GM18507 (cell line): ENCODE measurements around the gene SPINDOC.
"Not testable (repeated sequence)": the region's sequence is repeated elsewhere in the genome, so short reads cannot be mapped to it uniquely, and the experiment has no call there.

Experiments used
- DNase-seq: peaks from one replicate; pipeline ENCODE4 v3.0.0; 2011; ENCODE audit warnings: low read depth; ENCODE audit not compliant: insufficient read length; ENCODE audit errors: extremely low spot score
- FAIRE-seq: peaks from 2 replicates; lab custom pipeline; 2011; peaks lifted over from hg19 to GRCh38; lab: Jason Lieb, UNC

The SPINDOC gene, protein sequence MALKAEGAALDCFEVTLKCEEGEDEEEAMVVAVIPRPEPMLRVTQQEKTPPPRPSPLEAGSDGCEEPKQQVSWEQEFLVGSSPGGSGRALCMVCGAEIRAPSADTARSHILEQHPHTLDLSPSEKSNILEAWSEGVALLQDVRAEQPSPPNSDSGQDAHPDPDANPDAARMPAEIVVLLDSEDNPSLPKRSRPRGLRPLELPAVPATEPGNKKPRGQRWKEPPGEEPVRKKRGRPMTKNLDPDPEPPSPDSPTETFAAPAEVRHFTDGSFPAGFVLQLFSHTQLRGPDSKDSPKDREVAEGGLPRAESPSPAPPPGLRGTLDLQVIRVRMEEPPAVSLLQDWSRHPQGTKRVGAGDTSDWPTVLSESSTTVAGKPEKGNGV

GRCh38 chr11:63813035-63813562 lies at the start of gene SPINDOC:
SPINDOC (plus strand) TSS chr11:63813456; CDS start chr11:63813687, 231 bp downstream.
- DNase-seq (peak; percentile 86), FAIRE-seq (no peak)

DNA sequence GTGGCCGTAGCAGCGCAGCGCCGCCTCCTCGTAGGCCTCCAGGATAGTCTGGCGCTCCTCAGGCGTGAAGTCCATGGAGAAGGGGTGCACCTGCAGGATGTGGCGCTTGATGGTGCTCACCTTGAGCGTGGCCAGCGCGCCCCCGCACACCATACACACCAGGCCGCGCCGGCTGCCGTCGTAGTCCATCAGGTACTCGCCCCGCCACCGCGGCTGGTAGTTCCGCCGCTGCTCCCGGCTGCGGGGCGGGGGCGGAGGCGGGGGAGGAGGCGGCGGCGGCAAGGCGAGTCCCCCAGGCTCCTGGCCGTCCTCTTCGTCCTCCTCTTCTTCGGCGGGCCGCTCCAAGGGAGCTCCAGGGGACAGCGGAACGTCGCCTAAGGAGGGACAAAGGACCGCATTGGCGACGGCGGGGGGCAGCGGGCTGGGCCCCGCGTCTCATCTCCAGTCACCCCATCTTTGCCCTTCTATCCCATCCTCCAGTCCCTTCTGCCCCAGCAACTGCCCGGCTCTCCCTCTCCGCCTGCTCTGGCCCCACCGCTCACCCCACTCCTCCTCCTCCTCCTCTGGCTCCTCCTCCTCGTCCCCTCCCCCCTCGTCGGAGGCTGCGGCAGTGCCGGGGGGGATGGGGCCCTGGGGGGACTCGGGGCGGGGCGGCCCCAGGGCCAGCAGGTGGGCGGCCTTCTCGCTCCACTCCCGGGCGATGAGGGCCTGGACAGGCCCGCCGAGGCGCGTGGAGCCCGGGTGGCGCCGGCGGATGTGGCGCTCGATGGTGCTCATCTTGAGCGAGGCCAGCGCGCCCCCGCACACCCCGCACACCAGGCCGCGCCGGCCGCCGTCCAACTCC lies 49.5 kb upstream of the SPINDOC start:
- no peak for DNase-seq
- no peak for FAIRE-seq

DNA sequence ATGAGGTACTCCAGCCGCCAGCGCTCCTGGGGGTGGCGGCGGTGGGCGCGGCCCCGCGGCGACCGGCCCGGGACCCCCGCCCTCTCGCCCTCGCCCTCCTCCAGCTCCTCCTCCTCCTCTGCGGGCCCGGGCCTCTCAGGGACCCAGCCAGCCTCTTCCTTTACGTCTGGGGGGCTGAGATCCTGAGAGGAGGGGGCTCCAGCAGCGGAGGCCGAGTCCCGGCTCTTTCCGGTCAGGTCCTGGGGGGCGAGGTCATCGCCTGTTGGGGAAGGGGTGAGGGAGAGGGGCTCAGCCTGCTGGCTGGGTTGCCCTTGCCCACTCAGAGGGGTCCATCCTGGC lies 48.9 kb upstream of the SPINDOC start:
- no peak for FAIRE-seq
- DNase-seq = no peak

- DNase-seq (no peak), FAIRE-seq (no peak)
Observed at GRCh38 chr11:63764679-63765647, 48.3 kb upstream of the SPINDOC start.

GRCh38 chr11:63765688-63766241 lies 47.5 kb upstream of the SPINDOC start:
- FAIRE-seq = no peak
- no peak for DNase-seq

GRCh38 chr11:63766531-63767235 lies 46.6 kb upstream of the SPINDOC start:
- FAIRE-seq (no peak), DNase-seq (no peak)

DNA sequence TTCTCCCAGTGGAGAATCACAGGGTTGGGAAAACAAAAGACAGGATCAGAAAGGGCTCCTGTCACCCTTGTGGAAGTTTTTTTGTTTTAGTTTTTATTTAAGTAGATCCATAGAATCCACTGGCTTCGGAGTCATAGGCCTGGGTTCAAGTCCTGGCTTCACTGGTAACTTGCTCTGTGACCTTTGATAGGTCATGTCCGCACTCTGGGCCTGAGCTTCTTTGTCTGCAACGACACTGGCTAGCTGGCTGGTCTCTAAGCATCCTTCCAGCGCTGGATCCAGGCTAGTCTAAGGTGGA lies 46.0 kb upstream of the SPINDOC start:
- DNase-seq (no peak), FAIRE-seq (peak; percentile 71)

DNA sequence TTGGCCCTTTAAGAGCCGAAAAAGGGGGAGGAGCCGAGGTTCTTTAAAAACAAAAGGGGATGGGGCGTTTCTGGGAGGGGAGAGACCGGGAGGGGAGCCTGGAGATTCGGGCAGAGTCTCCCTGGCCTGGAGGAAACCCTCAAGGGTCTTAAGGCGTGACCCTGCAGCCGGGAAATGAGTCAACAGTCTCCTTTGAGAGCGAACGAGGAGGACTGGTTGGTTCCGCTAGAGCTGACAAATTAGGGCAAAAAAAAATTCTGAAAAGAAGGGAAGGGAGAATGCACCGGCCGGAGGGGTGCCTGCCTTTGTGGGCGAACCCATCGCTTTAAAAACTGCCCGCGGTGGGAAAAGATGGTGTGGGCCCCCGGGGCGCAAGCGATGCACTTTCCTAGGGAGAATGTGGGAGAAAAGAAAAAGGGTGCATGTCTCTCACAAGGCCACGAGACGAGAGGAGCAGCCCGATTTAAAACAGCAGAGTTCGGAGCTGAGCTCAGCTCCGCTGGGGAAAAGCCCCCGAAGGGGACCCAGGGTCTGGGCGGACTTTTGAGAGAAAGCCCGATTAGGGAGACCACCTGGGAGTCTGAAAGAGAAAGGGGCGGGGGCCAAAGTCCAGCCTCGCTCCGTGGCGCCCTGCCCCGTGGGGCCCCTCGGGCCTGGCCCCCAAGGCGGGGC lies 45.6 kb upstream of the SPINDOC start:
- DNase-seq (no peak), FAIRE-seq (no peak)

- DNase-seq (peak; percentile 70), FAIRE-seq (no peak)
Observed at GRCh38 chr11:63768237-63769041, 44.8 kb upstream of the SPINDOC start, which contains the start of gene ZFTA. ZFTA (minus strand) TSS chr11:63768775; CDS start chr11:63768622, 153 bp downstream.

DNA sequence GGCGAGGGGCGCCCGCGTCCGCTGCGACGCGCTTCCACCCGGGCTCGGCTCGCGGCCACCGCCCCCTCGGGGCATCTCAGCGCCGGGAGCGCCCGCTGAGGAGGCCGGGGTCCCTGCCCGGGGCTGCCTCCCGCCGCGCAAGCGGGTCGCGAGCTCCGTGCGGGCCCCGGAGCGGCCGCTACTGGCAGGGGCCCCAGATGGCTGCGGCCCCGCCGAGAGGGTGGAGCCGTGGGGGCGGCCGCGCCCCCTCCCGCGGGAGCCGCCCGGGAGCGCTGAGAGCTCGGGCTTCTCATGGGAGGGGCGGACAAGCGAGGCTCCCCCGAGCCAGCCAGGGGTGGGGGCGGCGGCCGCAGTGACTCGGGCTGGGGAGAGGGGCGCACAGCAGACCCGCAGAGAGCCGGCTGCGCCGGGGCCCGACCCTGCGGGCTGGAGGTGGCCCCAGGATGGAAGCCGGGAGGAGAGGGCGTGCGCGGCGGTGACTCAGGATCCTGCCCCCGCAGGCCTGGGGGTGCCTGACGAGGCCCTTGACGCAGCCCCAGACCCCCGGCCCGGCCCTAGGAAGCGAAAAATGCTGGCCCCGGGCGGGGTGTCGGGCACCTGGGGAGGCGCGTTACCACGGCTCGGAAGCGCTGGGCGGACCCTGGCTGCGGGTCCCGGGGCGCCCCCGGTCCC lies 44.1 kb upstream of the SPINDOC start:
- DNase-seq = no peak
- no peak for FAIRE-seq

GRCh38 chr11:63769714-63770455 lies 43.4 kb upstream of the SPINDOC start:
- no peak for DNase-seq
- no peak for FAIRE-seq

DNA sequence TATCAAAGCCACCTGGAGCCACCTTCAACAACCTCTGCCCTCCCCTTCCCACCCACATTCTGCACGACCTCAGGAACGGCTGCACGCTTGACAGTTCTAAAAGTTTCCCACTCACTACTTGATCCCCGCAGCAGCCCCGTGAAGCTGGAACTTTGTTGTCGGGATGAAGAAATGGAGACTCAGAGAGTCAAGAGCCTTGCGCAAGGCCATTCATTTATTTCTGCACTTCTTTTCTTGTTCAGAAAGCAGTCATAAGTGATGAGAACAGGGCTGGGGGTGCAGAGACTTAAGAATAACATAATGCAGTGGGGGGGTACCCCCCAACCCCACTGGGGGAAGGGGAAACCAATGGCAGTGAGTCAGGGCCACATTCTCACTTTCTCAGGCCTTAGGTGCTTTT lies 42.5 kb upstream of the SPINDOC start:
- DNase-seq = no peak

DNA sequence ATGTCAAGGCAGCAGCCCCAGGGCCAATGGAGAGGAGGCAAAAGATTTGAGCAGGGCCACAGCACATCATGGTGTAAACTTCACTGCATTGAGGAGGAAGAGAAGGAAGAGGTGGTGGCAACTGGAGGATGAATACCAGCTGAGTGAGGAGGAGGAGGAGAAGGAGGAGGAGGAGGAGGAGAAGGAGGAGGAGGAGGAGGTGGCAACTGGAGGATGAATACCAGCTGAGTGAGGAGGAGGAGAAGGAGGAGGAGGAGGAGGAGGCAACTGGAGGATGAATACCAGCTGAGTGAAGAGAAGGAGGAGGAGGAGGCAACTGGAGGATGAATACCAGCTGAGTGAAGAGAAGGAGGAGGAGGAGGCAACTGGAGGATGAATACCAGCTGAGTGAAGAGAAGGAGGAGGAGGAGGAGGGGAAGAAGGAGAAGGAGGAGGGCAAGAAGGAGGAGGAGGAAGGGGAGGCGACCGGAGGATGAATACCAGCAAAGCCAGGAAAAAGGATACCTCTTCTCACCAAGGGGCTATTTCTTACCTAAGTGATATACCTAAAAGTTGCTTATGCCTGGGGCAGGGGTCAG lies 41.4 kb upstream of the SPINDOC start:
- DNase-seq, FAIRE-seq: not testable (repeated sequence)

More for the DNA sequence above, 42.5 kb upstream of the SPINDOC start:
- no peak for FAIRE-seq

GRCh38 chr11:63775191-63775590 lies 38.1 kb upstream of the SPINDOC start:
- no peak for DNase-seq
- no peak for FAIRE-seq

GRCh38 chr11:63779039-63779438 lies 34.2 kb upstream of the SPINDOC start:
- no peak for DNase-seq
- FAIRE-seq = no peak

DNA sequence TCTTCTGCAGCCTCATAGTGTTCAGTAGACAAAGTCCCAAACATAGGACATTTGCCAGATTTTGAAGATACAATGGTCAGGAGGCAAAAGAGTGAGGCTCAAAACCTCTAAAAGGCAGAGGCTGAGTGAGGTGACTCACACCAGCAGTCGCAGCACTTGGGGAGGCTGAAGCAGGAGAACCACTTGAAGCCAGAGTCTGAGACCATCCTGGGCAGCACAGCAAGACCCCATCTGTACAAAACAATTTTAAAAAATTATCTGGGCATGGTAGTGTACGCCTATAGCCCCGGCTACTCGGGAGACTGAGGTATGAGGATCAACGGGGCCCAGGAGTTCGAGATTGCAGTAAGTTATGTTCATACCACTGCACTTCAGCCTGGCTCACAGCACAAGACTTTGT lies 30.5 kb upstream of the SPINDOC start:
- DNase-seq = no peak

More for the DNA sequence above, 30.5 kb upstream of the SPINDOC start:
- FAIRE-seq = no peak
